H1 (cell line): ENCODE results near the gene MRPL28. TPM values are rescaled to one million over a fixed set of nuclear protein-coding genes. Genes with fewer than 3 reads are reported as not detected.

Source experiments
- POLR2AphosphoS5 ChIP-seq: IDR thresholded peaks from 2 replicates; pipeline ENCODE4 v1.6.1; 2011; ENCODE audit warnings: low read depth, low read length
- RAD21 ChIP-seq, 2 experiments: IDR thresholded peaks in 1 of 2; conservative IDR thresholded peaks in 1 of 2; 2 replicates each; pipeline ENCODE4 v1.6.1; 2011; ENCODE audit warnings: low read depth in 2 of 2, low read length in 2 of 2, improper control_type of control experiment in 1 of 2, inconsistent platforms in 1 of 2, mild to moderate bottlenecking in 1 of 2, moderate library complexity in 1 of 2
- RBBP5 ChIP-seq: IDR thresholded peaks from 2 replicates; pipeline ENCODE4 v1.7.1; 2012; ENCODE audit warnings: low read depth, mild to moderate bottlenecking, inconsistent platforms, low read length, moderate library complexity, borderline replicate concordance
- SAP30 ChIP-seq: fragments of 300-600 bp; sonication (generic); IDR thresholded peaks from 2 replicates; pipeline ENCODE4 v1.7.1; 2012; ENCODE audit warnings: low read length, moderate library complexity, mild to moderate bottlenecking, inconsistent platforms; ENCODE audit not compliant: insufficient read depth, insufficient replicate concordance
- SUZ12 ChIP-seq: fragments of 200-600 bp; sonication (generic); IDR thresholded peaks from 2 replicates; pipeline ENCODE4 v1.6.1; 2012; ENCODE audit warnings: mild to moderate bottlenecking, inconsistent platforms, low read length, moderate library complexity, mixed read lengths
- polyA plus RNA-seq, 7 experiments: library from polyadenylated mRNA; depleted of rRNA in 3 of 7; stranded (reverse) in 5 of 7; unstranded in 2 of 7; fragments of >200 nt in 5 of 7; fragments of 200-250 nt in 2 of 7; gene quantifications; 1 replicate in 5 of 7; 2 replicates in 1 of 7; 4 replicates in 1 of 7; pipeline versions ENCODE4 v1.2.1 to v1.2.3, GENCODE V29; 2011 to 2013; ENCODE audit warnings: missing spikeins in 2 of 7, mixed read lengths in 2 of 7
- total RNA-seq: library from RNA; stranded (reverse); fragmentation: NEBNext Ultra II Directional; extraction: Animal tissue kit (Norgen Biotek cat#: 25700); gene quantifications from 2 replicates; pipeline ENCODE4 v1.2.1, GENCODE V29; 2021
- TF ChIP-seq, protein P1 (sequence below): fragments of 300-600 bp; sonication (generic); IDR thresholded peaks from 2 replicates; pipeline ENCODE4 v1.7.1; 2012; ENCODE audit warnings: low read length, moderate library complexity, mild to moderate bottlenecking, inconsistent platforms; ENCODE audit not compliant: insufficient replicate concordance
- TF ChIP-seq, protein P2 (sequence below): IDR thresholded peaks from 2 replicates; pipeline ENCODE4 v1.6.1; 2012; ENCODE audit warnings: inconsistent platforms

MRPL28 gene
- total and polyA plus RNA-seq, 2 of the 8 experiments (the other 6 are each of a cell fraction or from before 2014, with no cell fraction given) = 88.9 to 188 TPM

DNA sequence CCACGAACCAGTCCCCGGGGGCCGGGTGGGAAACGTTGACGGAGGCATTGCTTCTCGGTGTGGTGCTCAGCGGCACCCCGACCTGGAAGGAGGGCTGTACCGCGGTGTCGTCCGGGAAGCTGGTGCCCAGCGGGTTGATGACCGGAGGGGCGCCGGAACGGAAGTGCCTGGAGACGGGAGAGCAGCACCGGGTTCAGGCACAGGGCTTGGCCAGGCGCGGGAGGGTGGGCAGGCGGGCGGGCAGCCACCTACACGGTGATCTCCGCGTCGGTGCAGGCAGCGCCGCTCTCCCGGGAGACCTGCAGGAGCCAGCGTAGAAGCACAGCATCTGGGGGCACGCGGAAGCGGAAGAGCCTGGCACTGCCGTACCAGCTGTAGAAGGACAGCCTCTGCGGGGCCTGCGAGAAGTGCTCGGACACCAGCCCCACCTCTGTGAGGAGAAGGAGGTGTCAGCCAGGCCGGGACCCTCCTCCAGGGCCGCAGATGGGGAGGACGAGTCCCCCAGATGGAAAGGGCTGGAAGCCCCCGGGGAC is 7.1 kb upstream of the MRPL28 start (continued):
- TF ChIP-seq, protein P1, sequence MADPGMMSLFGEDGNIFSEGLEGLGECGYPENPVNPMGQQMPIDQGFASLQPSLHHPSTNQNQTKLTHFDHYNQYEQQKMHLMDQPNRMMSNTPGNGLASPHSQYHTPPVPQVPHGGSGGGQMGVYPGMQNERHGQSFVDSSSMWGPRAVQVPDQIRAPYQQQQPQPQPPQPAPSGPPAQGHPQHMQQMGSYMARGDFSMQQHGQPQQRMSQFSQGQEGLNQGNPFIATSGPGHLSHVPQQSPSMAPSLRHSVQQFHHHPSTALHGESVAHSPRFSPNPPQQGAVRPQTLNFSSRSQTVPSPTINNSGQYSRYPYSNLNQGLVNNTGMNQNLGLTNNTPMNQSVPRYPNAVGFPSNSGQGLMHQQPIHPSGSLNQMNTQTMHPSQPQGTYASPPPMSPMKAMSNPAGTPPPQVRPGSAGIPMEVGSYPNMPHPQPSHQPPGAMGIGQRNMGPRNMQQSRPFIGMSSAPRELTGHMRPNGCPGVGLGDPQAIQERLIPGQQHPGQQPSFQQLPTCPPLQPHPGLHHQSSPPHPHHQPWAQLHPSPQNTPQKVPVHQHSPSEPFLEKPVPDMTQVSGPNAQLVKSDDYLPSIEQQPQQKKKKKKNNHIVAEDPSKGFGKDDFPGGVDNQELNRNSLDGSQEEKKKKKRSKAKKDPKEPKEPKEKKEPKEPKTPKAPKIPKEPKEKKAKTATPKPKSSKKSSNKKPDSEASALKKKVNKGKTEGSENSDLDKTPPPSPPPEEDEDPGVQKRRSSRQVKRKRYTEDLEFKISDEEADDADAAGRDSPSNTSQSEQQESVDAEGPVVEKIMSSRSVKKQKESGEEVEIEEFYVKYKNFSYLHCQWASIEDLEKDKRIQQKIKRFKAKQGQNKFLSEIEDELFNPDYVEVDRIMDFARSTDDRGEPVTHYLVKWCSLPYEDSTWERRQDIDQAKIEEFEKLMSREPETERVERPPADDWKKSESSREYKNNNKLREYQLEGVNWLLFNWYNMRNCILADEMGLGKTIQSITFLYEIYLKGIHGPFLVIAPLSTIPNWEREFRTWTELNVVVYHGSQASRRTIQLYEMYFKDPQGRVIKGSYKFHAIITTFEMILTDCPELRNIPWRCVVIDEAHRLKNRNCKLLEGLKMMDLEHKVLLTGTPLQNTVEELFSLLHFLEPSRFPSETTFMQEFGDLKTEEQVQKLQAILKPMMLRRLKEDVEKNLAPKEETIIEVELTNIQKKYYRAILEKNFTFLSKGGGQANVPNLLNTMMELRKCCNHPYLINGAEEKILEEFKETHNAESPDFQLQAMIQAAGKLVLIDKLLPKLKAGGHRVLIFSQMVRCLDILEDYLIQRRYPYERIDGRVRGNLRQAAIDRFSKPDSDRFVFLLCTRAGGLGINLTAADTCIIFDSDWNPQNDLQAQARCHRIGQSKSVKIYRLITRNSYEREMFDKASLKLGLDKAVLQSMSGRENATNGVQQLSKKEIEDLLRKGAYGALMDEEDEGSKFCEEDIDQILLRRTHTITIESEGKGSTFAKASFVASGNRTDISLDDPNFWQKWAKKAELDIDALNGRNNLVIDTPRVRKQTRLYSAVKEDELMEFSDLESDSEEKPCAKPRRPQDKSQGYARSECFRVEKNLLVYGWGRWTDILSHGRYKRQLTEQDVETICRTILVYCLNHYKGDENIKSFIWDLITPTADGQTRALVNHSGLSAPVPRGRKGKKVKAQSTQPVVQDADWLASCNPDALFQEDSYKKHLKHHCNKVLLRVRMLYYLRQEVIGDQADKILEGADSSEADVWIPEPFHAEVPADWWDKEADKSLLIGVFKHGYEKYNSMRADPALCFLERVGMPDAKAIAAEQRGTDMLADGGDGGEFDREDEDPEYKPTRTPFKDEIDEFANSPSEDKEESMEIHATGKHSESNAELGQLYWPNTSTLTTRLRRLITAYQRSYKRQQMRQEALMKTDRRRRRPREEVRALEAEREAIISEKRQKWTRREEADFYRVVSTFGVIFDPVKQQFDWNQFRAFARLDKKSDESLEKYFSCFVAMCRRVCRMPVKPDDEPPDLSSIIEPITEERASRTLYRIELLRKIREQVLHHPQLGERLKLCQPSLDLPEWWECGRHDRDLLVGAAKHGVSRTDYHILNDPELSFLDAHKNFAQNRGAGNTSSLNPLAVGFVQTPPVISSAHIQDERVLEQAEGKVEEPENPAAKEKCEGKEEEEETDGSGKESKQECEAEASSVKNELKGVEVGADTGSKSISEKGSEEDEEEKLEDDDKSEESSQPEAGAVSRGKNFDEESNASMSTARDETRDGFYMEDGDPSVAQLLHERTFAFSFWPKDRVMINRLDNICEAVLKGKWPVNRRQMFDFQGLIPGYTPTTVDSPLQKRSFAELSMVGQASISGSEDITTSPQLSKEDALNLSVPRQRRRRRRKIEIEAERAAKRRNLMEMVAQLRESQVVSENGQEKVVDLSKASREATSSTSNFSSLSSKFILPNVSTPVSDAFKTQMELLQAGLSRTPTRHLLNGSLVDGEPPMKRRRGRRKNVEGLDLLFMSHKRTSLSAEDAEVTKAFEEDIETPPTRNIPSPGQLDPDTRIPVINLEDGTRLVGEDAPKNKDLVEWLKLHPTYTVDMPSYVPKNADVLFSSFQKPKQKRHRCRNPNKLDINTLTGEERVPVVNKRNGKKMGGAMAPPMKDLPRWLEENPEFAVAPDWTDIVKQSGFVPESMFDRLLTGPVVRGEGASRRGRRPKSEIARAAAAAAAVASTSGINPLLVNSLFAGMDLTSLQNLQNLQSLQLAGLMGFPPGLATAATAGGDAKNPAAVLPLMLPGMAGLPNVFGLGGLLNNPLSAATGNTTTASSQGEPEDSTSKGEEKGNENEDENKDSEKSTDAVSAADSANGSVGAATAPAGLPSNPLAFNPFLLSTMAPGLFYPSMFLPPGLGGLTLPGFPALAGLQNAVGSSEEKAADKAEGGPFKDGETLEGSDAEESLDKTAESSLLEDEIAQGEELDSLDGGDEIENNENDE = no peak
- no peak for TF ChIP-seq POLR2AphosphoS5
- TF ChIP-seq RAD21 (IDR thresholded peaks at IDR 0.05 in 1 of 2, conservative IDR thresholded peaks at IDR 0.05 in 1 of 2; ENCODE audit: low read depth in 2 of 2, low read length in 2 of 2) = no peak
- no peak for TF ChIP-seq SAP30
- TF ChIP-seq RBBP5 = no peak
- TF ChIP-seq, protein P2, sequence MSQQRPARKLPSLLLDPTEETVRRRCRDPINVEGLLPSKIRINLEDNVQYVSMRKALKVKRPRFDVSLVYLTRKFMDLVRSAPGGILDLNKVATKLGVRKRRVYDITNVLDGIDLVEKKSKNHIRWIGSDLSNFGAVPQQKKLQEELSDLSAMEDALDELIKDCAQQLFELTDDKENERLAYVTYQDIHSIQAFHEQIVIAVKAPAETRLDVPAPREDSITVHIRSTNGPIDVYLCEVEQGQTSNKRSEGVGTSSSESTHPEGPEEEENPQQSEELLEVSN = no peak
- no peak for TF ChIP-seq SUZ12
